Stimulated activated CD4-positive, alpha-beta T cell treated with anti-CD3 and anti-CD28 coated beads, TNF-alpha, amount 100 ng/mL, for 48 hours (primary cell): Measurements from ENCODE around the gene STAC3.
"Not testable (repeated sequence)": the region's sequence is repeated elsewhere in the genome, so short reads cannot be mapped to it uniquely, and the experiment has no call there.

Source experiments
- DNase-seq, 3 donors: peaks; one replicate each; pipeline ENCODE4 v3.0.0-alpha.2; 2020; ENCODE audit warnings: low read depth in 3 of 3

Gene STAC3

GRCh38 chr12:57250956-57251355, at the start of gene STAC3:
TSS of gene STAC3 (minus strand) at chr12:57251187. CDS start at chr12:57249636, 1,551 bp downstream.
- DNase-seq = no peak

DNA sequence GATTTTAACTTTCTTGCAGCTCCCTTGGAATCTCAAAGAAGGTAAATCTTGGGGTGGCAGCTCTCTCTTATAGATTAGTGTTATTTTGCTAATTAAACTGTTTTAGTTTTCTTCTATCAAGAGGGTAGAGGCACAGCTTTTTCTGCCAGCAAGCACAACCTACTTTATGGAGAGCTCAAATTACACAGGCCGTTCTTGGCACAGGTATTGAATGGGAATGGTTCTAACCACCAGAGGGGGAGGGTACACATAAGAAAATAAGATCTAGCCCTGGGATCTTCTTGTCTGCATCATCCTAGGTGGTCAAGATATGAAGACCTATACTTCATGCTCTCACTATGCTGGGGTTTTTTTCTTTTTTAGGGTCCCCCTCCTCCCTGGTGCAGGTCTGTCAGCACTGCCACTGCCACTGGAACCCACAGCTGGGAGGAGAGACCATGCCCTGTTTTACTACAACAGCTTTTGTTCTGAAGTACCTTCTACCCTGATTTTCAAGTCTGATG, 48.6 kb upstream of the STAC3 start:
- no peak for DNase-seq

DNA sequence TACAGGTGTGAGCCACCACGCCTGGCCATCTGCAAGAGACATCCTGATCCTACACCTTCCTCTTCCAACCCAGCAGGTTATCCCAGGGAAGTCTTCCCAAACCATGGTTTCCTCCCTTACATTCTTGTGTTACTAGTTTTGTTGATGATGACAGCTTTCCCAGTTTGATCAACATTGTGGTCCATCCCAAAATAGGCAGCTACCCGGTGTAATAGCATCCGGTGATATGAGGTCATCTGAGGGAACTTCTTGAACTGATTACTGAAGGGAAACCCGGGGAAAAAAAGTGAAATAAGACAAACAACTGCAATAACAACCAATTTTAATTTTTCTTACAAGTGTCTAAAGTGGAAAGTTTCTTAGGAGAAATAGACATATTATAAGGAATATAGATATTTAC, 45.3 kb upstream of the STAC3 start:
- no peak for DNase-seq

DNA sequence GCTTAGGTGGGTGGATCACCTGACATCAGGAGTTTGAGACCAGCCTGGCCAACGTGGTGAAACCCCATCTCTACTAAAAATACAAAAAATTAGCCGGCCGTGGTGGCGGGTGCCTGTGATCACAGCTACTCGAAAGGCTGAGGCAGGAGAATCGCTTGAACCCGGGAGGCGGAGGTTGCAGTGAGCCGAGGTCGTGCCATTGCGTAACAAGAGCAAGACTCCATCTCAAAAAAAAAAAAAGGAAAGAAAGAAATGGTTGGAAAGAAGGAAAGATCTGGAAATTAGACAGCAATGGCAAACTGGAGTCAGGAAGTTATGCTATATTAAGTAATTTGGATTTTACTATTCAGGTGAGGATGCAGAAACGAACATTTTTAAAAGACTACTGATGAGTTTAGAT, 31.1 kb upstream of the STAC3 start:
- DNase-seq = not testable (repeated sequence)

DNA sequence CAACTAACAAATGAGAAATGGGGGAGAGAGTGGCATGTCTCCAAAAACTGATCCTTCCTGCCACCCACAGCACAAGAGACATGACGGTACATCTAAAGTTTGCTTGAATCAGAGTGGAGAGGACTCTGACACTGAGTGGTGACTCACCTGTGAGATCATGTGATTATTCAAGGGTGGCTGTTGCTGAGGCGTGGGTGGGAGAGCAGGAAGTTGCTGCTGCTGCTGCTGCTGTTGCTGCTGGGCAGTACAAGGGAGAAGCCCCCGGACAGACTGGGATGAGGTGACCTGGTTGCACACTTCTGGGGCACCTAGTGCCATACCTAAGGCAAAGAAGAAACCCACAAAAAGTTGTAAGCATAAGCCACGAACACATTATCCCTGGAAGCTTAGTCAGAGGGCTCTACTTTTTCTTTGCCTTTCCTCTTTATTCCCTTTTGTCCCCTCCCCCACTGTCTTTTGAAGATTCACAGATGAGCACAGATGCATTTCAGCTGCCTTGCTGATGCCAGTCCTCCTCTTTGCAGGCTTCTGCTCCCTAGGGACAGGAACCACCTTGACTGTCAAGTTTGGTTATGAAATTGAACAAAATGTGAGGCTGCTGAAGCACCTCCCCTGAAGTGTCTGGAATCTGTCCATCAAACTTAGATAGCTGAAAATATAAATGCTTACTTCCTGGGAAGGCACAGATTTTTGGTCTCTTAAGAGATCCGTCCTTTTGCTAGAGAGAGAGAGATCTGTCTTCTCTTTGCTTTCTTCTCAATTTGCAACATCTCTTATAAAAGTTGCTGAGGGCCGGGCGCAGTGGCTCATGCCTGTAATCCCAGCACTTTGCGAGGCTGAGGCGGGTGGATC, 29.4 kb upstream of the STAC3 start:
- DNase-seq = peak; percentile 44 to 72 (median 68)

- DNase-seq = no peak
Measured at GRCh38 chr12:57278465-57279381, 27.7 kb upstream of the STAC3 start.

DNA sequence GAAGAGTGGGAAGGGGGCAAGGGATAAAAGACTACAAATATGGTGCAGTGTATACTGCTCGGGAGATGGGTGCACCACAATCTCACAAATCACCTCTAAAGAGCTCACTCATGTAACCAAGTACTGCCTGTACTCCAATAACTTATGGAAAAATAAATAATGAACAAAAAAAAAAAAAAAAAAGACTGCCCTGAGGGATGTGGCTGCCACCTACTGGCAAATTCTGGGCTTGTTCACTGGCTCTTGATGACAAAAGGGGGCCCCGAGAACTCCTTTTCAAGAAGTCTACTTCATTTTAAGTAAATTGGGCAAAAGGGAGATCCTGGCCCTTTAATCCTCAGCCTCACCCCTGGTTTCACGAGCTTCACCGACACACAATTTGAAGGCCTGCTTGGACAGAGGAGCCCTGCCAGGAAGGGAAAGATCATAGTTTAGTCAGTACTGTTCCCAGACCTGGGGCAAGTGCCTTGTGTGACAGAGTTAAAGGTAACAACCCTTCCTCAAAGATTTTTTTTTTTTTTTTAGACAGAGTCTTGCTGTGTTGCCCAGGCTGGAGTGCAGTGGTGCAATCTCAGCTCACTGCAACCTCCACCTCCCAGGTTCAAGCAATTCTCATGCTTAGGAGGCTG, 26.1 kb upstream of the STAC3 start:
- no peak for DNase-seq

DNA sequence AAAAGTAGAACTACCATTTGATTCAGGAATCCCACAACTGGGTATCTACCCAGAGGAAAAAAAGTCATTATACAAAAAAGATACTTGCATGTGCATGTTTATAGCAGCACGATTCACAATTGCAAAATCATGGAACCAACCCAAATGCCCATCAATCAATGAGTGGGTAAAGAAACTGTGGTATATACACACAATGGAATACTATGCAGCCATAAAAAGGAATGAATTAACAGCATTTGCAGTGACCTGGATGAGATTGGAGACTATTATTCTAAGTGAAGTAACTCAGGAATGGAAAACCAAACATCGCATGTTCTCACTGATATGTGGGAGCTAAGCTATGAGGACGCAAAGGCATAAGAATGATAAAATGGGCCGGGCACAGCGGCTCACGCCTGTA, 25.2 kb upstream of the STAC3 start:
- not testable (repeated sequence) for DNase-seq

DNA sequence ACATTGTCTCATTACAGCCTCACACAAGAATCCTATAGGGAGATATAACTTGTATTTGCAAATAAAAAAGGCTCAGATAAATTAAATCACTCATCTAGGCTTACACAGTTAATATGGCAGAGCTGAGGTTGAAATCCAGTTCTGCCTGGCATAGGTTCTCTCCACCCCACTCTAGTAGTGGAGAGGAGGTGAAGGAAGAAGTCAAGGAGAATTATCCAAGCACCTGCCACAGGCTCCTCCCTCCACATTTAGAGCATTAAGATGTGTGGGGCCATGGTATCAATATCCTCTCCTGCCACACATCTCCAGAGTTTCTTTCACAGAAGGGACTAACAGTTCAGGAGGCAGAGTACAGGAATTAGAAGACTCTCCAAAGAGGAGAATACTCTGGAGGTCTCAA, 22.5 kb upstream of the STAC3 start:
- DNase-seq = no peak

- no peak for DNase-seq
Measured at GRCh38 chr12:57272337-57273151, 21.6 kb upstream of the STAC3 start.

- no peak for DNase-seq
Measured at GRCh38 chr12:57270966-57271470, 20.0 kb upstream of the STAC3 start.

DNA sequence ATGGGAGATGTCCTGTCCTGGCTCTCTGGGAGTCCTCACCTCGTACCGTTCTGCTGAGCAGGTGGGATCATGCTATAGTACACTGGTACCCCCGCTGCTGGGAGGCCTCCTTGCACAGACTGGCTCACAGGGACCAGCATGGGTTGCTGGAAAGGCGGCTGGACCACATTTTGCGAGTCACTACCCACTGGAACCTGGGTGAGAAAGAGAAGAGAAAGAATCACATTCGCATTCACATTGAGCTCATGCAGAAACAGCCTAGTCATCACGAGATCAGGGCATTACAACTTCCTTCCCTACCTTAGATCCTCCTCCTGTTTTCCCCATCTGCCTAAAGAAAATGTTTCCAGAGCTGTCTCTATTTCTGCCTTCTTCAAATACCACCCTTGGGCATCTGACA, 17.3 kb upstream of the STAC3 start:
- DNase-seq = peak in 1 of 3 donors; percentile 45

- no peak for DNase-seq
Measured at GRCh38 chr12:57266681-57267080, 15.7 kb upstream of the STAC3 start.

DNA sequence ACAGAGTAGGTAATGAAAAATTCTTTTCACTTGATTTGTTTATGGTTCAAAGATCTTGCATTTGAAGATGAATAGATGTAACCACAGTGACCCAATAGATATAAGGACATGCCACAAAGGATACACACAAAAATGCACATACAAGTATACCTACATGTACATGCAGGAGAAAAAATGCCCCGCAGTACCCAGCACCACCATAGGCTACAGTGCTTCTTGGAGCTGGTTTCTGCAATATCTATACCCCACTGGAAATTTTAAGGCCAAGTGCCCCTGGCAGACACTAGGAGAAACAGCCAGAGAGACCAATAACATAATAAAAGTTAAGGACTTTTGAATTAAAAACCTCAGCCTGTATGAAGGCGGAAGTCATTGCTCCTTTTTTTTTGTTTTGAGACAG, 12.1 kb upstream of the STAC3 start:
- no peak for DNase-seq

GRCh38 chr12:57262126-57262822, 11.3 kb upstream of the STAC3 start:
- DNase-seq = no peak

- no peak for DNase-seq
Measured at GRCh38 chr12:57261428-57261865, 10.5 kb upstream of the STAC3 start.

GRCh38 chr12:57260366-57260765, 9.4 kb upstream of the STAC3 start:
- no peak for DNase-seq

GRCh38 chr12:57258977-57259970, 8.3 kb upstream of the STAC3 start:
- DNase-seq = no peak

GRCh38 chr12:57255916-57256315, 4.9 kb upstream of the STAC3 start:
- DNase-seq = no peak
